Measurements from ENCODE around the gene ADIPOR2. TPM values are rescaled to one million over a fixed set of nuclear protein-coding genes. Genes with fewer than 3 reads are reported as not detected.

Gene ADIPOR2
- total and polyA plus RNA-seq, 3 donors from 2014 or later: 70.6 to 78.3 (median 75.1) TPM

DNA sequence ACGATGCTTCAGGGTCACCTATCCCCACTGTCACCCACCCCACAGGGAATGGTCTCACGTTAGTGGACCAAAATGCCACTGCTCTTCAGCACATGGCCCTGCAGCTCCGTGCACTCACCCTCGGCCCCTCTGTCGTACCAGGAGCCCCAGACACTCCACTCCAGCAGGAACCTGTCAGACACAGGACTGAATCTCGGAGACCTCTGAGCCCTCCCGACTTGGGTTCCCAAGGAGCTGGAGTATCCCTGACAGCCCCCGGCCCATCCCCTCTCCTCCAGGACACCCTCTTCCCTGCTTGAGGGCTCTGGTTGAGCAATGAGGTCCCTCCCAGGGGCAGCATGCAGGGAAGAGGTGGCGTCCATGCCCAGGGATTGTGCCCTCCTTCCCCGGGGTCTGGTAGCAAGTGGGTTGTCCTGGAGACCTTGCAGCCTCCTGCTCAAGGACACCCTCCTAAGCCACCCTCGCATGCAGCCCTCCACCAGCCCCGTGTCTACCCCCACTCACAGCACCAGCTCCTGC is 109.1 kb downstream of the ADIPOR2 start:
- Histone ChIP-seq H3K27ac (no peak overlapping the region), H3K9me3 (no peaks in the 10 kb centered on the region), H3K27me3 (no peaks in the 10 kb centered on the region), H3K4me1 (peaks cover 5% of the 10 kb centered on the region), H3K4me3 (no peak overlapping the region), H3K36me3 (ENCODE audit: low read depth, missing control alignments) (no peaks in the 10 kb centered on the region)
- no peak for DNase-seq
- 81 to 91% methylated on average over 6 to 12 of the region's 12 CpGs for WGBS, 2 donors
- TF ChIP-seq, protein P1, sequence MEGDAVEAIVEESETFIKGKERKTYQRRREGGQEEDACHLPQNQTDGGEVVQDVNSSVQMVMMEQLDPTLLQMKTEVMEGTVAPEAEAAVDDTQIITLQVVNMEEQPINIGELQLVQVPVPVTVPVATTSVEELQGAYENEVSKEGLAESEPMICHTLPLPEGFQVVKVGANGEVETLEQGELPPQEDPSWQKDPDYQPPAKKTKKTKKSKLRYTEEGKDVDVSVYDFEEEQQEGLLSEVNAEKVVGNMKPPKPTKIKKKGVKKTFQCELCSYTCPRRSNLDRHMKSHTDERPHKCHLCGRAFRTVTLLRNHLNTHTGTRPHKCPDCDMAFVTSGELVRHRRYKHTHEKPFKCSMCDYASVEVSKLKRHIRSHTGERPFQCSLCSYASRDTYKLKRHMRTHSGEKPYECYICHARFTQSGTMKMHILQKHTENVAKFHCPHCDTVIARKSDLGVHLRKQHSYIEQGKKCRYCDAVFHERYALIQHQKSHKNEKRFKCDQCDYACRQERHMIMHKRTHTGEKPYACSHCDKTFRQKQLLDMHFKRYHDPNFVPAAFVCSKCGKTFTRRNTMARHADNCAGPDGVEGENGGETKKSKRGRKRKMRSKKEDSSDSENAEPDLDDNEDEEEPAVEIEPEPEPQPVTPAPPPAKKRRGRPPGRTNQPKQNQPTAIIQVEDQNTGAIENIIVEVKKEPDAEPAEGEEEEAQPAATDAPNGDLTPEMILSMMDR (IDR thresholded peaks at IDR 0.05): no peak
- no peak for TF ChIP-seq POLR2A (IDR thresholded peaks at IDR 0.05)
- intact Hi-C loops (cut with DNase I; ENCODE audit: low total_unique reads): loop anchor here (5.0 to 10.0 kb wide), 2 partner anchors 137 to 235 kb away; no protein-coding TSS in a partner anchor

- H3K27me3 ChIP-seq: no peaks in the 10 kb centered on the region
- no peaks in the 10 kb centered on the region for H3K9me3 ChIP-seq
- no peak overlapping the region for H3K4me3 ChIP-seq
- H3K36me3 ChIP-seq (ENCODE audit: low read depth, missing control alignments): no peaks in the 10 kb centered on the region
- 69 to 73% methylated on average over 10 to 14 of the region's 14 CpGs for WGBS, 2 donors
- TF ChIP-seq, protein P1 (IDR thresholded peaks at IDR 0.05): peak in 1 of 3 experiments; percentile 36
- TF ChIP-seq POLR2A (IDR thresholded peaks at IDR 0.05): no peak
- intact Hi-C loops (cut with DNase I; ENCODE audit: low total_unique reads): loop anchor here (10.0 kb wide), 1 partner anchor 234 kb away; no protein-coding TSS in a partner anchor
- no peak overlapping the region for H3K27ac ChIP-seq
- H3K4me1 ChIP-seq: peaks cover 2% of the 10 kb centered on the region
- no peak for DNase-seq
Measured at GRCh38 chr12:1800401-1801302, 109.8 kb downstream of the ADIPOR2 start.

GRCh38 chr12:1801303-1801975 is 110.6 kb downstream of the ADIPOR2 start:
- WGBS, 2 donors: 68 to 78% methylated on average over 9 to 16 of the region's 16 CpGs
- no peak overlapping the region for H3K4me3 ChIP-seq
- intact Hi-C loops (cut with DNase I; ENCODE audit: low total_unique reads): loop anchor here (10.0 kb wide), 1 partner anchor 233 kb away; no protein-coding TSS in a partner anchor

DNA sequence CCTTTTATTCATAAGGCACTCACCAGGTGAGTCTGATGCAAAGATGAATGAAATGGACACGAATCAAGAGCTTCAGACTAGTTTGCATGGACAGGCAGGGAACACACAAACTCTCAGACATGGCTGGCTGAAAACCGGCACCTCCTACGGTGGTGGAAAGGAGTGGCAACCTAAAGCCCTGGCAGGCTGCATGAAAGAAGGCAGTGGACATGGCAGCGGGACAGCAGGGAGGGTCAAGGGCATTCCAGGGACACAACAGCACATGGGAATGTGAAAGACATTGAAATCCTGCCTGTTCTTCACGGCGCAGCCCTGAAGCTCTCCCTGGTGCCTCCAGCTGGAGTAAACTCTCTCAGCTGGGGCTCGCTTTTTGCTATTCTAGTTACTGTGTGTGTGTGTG is 112.9 kb downstream of the ADIPOR2 start:
- WGBS, 2 donors: 80 to 81% methylated on average over 7 of the region's 7 CpGs
- Histone ChIP-seq H3K27me3 (no peaks in the 10 kb centered on the region), H3K4me3 (no peak overlapping the region), H3K27ac (no peak overlapping the region), H3K36me3 (ENCODE audit: low read depth, missing control alignments) (no peaks in the 10 kb centered on the region), H3K4me1 (no peaks in the 10 kb centered on the region), H3K9me3 (no peaks in the 10 kb centered on the region)
- DNase-seq: no peak
- intact Hi-C loops (cut with DNase I; ENCODE audit: low total_unique reads): loop anchor here (10.0 kb wide), 1 partner anchor 231 kb away; no protein-coding TSS in a partner anchor
- TF ChIP-seq POLR2A (IDR thresholded peaks at IDR 0.05): no peak
- TF ChIP-seq, protein P1 (IDR thresholded peaks at IDR 0.05): no peak

More at GRCh38 chr12:1801303-1801975, 110.6 kb downstream of the ADIPOR2 start:
- DNase-seq: no peak
- Histone ChIP-seq H3K27me3 (no peaks in the 10 kb centered on the region), H3K9me3 (no peaks in the 10 kb centered on the region), H3K36me3 (ENCODE audit: low read depth, missing control alignments) (no peaks in the 10 kb centered on the region), H3K27ac (no peak overlapping the region), H3K4me1 (no peaks in the 10 kb centered on the region)
- TF ChIP-seq, protein P1 (IDR thresholded peaks at IDR 0.05): no peak
- no peak for TF ChIP-seq POLR2A (IDR thresholded peaks at IDR 0.05)

Measured in testis (tissue), 3 donors.